ENCODE results near the gene HEXIM2. TPM values are rescaled to one million over a fixed set of nuclear protein-coding genes. Genes with fewer than 3 reads are reported as not detected.
A peak's percentile ranks its signal among the peaks of the same experiment; 100 is the strongest.

The HEXIM2 gene
- total and polyA plus RNA-seq, 2 of the 13 experiments (the other 11 are each of a cell fraction or from before 2014, with no cell fraction given): 27.1 to 32.4 TPM

DNA sequence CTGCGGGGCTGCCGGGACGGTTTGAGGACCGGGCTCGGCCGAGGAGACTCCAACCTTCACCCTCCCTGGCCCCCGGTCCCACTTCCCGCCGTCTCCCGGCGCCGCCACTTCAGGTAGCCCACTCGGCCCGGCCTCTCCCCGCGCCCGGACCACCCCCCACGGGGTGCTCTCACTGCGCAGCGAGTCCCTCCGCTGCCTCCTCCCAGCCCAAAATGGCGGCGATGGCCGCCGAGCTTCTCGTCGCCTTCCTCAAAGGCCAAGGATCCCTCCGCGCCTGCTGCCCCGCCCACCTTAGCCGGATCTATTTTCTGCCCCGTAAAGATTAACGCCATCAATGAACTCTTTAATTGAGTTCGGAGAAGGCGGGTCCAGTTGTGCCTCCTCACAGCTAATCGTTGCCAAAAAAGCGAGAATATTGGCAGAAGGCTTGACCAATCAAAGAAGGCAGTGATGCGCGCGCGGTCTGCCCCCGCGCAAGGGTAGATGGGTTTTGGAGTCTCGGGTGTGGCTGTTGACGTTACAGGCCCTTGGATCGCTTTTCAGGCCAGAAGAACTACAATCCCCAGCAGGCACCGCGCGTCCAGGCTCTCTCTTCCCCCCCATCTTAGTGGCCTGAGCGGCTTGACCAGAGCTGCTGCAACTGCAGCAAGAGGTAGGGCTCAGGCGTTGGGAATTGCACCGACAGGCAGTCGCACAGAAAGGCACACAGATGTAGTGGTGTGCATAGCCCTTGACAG lies at the start of gene HEXIM2 (continued):
- TF ChIP-seq ZBTB34 (CRISPR knock-in tag; IDR thresholded peaks at IDR 0.05) (no peak), MIER3 (CRISPR knock-in tag; IDR thresholded peaks at IDR 0.05; ENCODE audit: borderline replicate concordance) (no peak; the same call in 1 of the 2 replicates), ONECUT2 (CRISPR knock-in tag; IDR thresholded peaks at IDR 0.05) (peak; percentile 64; the same call in 1 of the 2 replicates), ZNF629 (CRISPR knock-in tag; conservative IDR thresholded peaks at IDR 0.05) (no peak), POLR2A (IDR thresholded peaks at IDR 0.05; ENCODE audit: insufficient read depth in 1 of 2, low read depth in 2 of 2, low read length in 2 of 2) (peak; percentile 94 to 98), GTF3A (CRISPR knock-in tag; conservative IDR thresholded peaks at IDR 0.05) (peak; percentile 94), ZNF256 (CRISPR knock-in tag; conservative IDR thresholded peaks at IDR 0.05) (peak; percentile 50; the same call in 1 of the 2 replicates), JDP2 (CRISPR knock-in tag; IDR thresholded peaks at IDR 0.05; ENCODE audit: borderline replicate concordance) (no peak; the same call in 1 of the 2 replicates), REL (CRISPR knock-in tag; conservative IDR thresholded peaks at IDR 0.05) (peak; percentile 27; the same call in 1 of the 2 replicates), TRIM24 (CRISPR knock-in tag; IDR thresholded peaks at IDR 0.05) (no peak), MXD3 (CRISPR knock-in tag; IDR thresholded peaks at IDR 0.05) (peak; percentile 86; the same call in 1 of the 2 replicates), SMC3 (IDR thresholded peaks at IDR 0.05; ENCODE audit: low read length) (no peak; the same call in 1 of the 2 replicates), HMG20B (CRISPR knock-in tag; conservative IDR thresholded peaks at IDR 0.05) (peak; percentile 57), CENPBD1 (CRISPR knock-in tag; IDR thresholded peaks at IDR 0.05; ENCODE audit: borderline replicate concordance, low read depth) (no peak), MLX (CRISPR knock-in tag; IDR thresholded peaks at IDR 0.05) (0 out of 2 replicates have a peak, but pooled peaks have one; percentile 10), GTF2F1 (IDR thresholded peaks at IDR 0.05; ENCODE audit: low read length) (peak; percentile 91; the same call in 1 of the 2 replicates), RBM39 (IDR thresholded peaks at IDR 0.05; ENCODE audit: low read depth, low read length, poor library complexity, severe bottlenecking) (peak; percentile 99), TFDP2 (CRISPR knock-in tag; IDR thresholded peaks at IDR 0.05) (peak; percentile 93), ZSCAN5A (CRISPR knock-in tag; IDR thresholded peaks at IDR 0.05; ENCODE audit: borderline replicate concordance) (no peak)
- TF ChIP-seq, protein P1, sequence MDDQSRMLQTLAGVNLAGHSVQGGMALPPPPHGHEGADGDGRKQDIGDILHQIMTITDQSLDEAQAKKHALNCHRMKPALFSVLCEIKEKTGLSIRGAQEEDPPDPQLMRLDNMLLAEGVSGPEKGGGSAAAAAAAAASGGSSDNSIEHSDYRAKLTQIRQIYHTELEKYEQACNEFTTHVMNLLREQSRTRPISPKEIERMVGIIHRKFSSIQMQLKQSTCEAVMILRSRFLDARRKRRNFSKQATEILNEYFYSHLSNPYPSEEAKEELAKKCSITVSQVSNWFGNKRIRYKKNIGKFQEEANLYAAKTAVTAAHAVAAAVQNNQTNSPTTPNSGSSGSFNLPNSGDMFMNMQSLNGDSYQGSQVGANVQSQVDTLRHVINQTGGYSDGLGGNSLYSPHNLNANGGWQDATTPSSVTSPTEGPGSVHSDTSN (CRISPR knock-in tag; IDR thresholded peaks at IDR 0.05; ENCODE audit: borderline replicate concordance): peak; percentile 89; the same call in 1 of the 2 replicates
- TF ChIP-seq, protein P2, sequence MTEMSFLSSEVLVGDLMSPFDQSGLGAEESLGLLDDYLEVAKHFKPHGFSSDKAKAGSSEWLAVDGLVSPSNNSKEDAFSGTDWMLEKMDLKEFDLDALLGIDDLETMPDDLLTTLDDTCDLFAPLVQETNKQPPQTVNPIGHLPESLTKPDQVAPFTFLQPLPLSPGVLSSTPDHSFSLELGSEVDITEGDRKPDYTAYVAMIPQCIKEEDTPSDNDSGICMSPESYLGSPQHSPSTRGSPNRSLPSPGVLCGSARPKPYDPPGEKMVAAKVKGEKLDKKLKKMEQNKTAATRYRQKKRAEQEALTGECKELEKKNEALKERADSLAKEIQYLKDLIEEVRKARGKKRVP (CRISPR knock-in tag; IDR thresholded peaks at IDR 0.05): peak in 1 of 2 experiments; percentile 54; a peak in 2 of 4 replicates
